GM13977 (cell line): ENCODE measurements around the gene TNP2.

Source experiments
- DNase-seq: peaks from one replicate; pipeline ENCODE4 v3.0.0; 2012; ENCODE audit warnings: low spot score
- in situ Hi-C: fragments of 300-500 bp; cut with MboI; formaldehyde crosslinking; loops from one replicate; pipeline ENCODE4 v1.12.0; 2022; ENCODE audit warnings: low sequenced_read_pairs, low pct_unique_long_range_greater_than_20kb, mixed read lengths, inconsistent platforms; ENCODE audit not compliant: unreplicated experiment
- TF ChIP-seq, protein P1 (sequence below): IDR thresholded peaks from 2 replicates; pipeline ENCODE4 v1.5.1; 2012; ENCODE audit warnings: mild to moderate bottlenecking, control low read depth; ENCODE audit not compliant: insufficient read depth; ENCODE audit errors: extremely low read depth, missing control alignments

The TNP2 gene

DNA sequence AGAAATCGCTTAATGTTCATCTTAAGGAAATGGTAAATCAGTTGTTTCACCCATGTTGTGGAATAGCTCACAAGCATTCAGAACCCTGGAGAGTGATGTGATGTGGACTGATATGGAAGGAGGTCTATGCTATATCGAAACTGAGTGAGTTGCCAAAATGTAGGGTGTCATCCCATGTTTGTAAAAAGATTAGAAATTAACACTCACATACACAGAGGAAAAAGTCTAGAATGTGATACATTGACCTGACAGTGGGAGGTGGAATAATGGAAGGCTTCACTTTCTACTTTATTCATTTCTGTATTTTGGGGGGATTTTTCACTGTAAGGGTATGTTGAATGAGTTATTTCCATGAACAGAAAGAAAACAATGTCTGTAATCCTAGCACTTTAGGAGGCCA is 16.7 kb upstream of the TNP2 start:
- in situ Hi-C loops, result no loop called here
- TF ChIP-seq, protein P1, sequence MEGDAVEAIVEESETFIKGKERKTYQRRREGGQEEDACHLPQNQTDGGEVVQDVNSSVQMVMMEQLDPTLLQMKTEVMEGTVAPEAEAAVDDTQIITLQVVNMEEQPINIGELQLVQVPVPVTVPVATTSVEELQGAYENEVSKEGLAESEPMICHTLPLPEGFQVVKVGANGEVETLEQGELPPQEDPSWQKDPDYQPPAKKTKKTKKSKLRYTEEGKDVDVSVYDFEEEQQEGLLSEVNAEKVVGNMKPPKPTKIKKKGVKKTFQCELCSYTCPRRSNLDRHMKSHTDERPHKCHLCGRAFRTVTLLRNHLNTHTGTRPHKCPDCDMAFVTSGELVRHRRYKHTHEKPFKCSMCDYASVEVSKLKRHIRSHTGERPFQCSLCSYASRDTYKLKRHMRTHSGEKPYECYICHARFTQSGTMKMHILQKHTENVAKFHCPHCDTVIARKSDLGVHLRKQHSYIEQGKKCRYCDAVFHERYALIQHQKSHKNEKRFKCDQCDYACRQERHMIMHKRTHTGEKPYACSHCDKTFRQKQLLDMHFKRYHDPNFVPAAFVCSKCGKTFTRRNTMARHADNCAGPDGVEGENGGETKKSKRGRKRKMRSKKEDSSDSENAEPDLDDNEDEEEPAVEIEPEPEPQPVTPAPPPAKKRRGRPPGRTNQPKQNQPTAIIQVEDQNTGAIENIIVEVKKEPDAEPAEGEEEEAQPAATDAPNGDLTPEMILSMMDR, result no peak
- no peak for DNase-seq

DNA sequence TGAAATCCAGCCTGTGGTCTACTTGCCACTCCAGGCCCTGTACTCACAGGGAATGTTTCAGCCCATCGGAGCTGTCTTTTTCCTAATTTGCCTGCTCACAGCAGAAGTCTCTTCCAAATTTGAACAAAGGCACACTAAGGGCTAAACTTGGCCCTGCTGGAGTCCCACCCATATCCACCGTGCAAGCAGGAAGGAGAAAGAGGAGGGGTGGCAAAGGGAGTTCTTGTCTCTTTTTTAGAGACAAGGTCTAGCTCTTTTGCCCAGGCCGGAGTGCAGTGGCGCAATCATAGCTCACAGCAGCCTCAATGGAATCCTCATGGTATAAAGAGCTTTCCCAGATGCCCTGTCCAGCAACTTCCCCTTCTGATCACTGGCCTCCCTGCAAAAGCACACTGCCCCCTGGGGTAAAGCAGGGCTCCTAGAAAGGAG is 14.7 kb upstream of the TNP2 start:
- no peak for DNase-seq
- TF ChIP-seq, protein P1, result no peak
- in situ Hi-C loops, result no loop called here

DNA sequence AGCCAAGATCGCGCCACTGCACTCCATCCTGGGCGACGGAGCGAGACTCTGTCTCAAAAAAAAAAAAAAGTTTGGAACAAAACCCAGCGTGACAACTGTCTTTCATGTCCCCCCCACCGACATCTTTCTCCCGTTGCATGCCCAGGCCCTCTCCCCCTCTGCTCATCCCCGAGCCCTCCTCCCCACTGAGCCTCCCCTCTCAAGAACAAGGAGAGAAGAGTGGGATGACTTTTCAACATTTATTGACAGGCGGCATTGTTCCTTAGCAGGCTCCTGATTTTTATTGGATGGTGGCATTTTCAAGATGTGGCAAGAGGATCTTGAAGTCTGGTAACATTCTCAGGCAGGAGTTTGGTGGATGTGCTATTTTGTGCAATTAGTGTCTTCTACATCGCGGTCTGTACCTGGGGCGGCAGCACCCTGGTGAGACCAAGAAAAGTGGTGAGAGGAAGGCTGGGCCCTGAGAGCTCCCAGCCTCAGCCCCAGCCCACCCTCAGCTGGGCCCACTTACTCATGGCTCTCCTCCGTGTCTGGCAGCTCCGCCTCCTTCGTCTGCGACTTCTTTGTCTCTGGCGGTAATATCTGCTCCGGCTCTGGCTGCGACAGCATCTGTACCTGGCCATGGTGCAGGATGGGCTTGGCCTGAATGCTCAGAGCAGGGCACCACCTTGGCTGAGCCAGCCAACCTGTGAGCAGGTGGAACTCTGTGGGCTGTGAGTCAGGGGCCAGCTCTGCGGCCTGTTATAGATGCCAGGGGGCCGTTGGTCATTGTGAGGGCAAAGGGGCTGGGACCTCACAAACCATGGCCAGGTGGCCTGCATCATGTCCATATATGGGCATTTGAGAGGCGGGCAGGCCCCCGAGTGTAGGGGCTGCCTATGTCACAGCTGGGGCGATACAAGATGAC is 11.7 kb upstream of the TNP2 start, which contains the start of gene PRM1:
Gene PRM1, minus strand, starts transcription at position 715 of the 907 bp plus-strand sequence. Its CDS starts 92 bp downstream, at position 623.
- no peak for DNase-seq
- in situ Hi-C loops, result no loop called here
- TF ChIP-seq, protein P1, result no peak

GRCh38 chr16:11278681-11279628 is 9.8 kb upstream of the TNP2 start:
- TF ChIP-seq, protein P1, result no peak
- DNase-seq, result no peak
- in situ Hi-C loops, result no loop called here

GRCh38 chr16:11277607-11278337 is 8.6 kb upstream of the TNP2 start:
- TF ChIP-seq, protein P1, result no peak
- in situ Hi-C loops, result no loop called here
- DNase-seq, result no peak

GRCh38 chr16:11276896-11277593 is 7.9 kb upstream of the TNP2 start:
- no peak for DNase-seq
- in situ Hi-C loops, result no loop called here
- TF ChIP-seq, protein P1, result no peak
